ENCODE data around the gene PDIA4.

Gene PDIA4

GRCh38 chr7:149028346-149029109, at the start of gene PDIA4:
Gene PDIA4, minus strand, starts transcription at chr7:149028505. Its CDS starts 97 bp downstream, at chr7:149028408.
- TF ChIP-seq ZFX (IDR thresholded peaks at IDR 0.05; ENCODE audit: borderline replicate concordance) (no peak), CTCF (IDR thresholded peaks at IDR 0.05) (peak; percentile 29; the same call in 1 of the 2 replicates)
- H3K27ac ChIP-seq, result peak within 1 kb of the TSS; percentile 94

- no peak overlapping the region for H3K27ac ChIP-seq
- TF ChIP-seq CTCF (IDR thresholded peaks at IDR 0.05) (no peak), ZFX (IDR thresholded peaks at IDR 0.05; ENCODE audit: borderline replicate concordance) (no peak)
Observed at GRCh38 chr7:149077594-149077993, 49.3 kb upstream of the PDIA4 start.

- H3K27ac ChIP-seq, result no peak overlapping the region
- no peak for TF ChIP-seq CTCF (IDR thresholded peaks at IDR 0.05)
- TF ChIP-seq ZFX (IDR thresholded peaks at IDR 0.05; ENCODE audit: borderline replicate concordance), result no peak
Observed at GRCh38 chr7:149075286-149075685, 47.0 kb upstream of the PDIA4 start.

GRCh38 chr7:149074116-149074885, 46.0 kb upstream of the PDIA4 start:
- no peak overlapping the region for H3K27ac ChIP-seq
- no peak for TF ChIP-seq ZFX (IDR thresholded peaks at IDR 0.05; ENCODE audit: borderline replicate concordance)
- no peak for TF ChIP-seq CTCF (IDR thresholded peaks at IDR 0.05)

- H3K27ac ChIP-seq, result no peak overlapping the region
- TF ChIP-seq ZFX (IDR thresholded peaks at IDR 0.05; ENCODE audit: borderline replicate concordance), result no peak
- no peak for TF ChIP-seq CTCF (IDR thresholded peaks at IDR 0.05)
Observed at GRCh38 chr7:149072438-149072775, 44.1 kb upstream of the PDIA4 start.

GRCh38 chr7:149071641-149072437, 43.5 kb upstream of the PDIA4 start:
- TF ChIP-seq CTCF (IDR thresholded peaks at IDR 0.05) (peak; percentile 61), ZFX (IDR thresholded peaks at IDR 0.05; ENCODE audit: borderline replicate concordance) (no peak)
- no peak overlapping the region for H3K27ac ChIP-seq
